ENCODE data around the gene ZNF74. TPM values are rescaled to one million over a fixed set of nuclear protein-coding genes. Genes with fewer than 3 reads are reported as not detected.

Gene ZNF74
- total RNA-seq, 4 donors from 2014 or later: 9.8 to 15.0 (median 12.0) TPM

DNA sequence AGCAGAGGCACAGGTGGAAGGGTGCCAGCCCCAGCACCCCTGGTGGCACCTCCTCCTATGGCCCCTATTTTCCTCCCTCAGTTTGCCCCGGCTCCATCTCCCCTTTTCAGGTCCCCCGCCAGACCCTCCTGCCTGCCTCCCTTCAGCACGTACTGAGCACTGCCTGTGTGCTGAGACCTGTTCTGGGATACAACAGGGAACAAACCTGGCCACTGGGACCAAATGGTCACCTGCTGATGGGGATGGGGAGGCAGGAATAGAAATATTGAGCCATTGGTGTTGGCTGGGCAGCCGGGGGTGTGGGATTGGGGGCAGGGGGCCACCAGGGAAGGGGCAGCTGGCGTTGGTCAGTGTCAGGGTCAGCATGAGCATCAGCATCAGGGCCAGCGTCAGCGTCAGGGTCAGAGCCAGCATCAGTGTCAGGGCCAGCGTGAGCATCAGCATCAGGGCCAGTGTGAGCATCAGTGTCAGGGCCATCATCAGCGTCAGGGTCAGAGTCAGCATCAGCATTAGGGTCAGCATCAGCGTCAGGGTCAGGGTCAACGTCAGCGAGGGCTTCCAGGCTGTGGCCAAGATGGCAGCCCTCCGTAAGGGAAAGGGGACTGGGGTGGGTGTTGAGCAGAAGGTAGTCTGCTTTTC is 7.5 kb downstream of the ZNF74 start:
- Histone ChIP-seq H3K27ac (no peak overlapping the region), H3K4me3 (replicated peaks in 1 of 3) (no peak overlapping the region), H3K9me3 (no peaks in the 10 kb centered on the region), H3K27me3 (no peaks in the 10 kb centered on the region), H3K4me1 (peaks cover 4 to 18% of the 10 kb centered on the region in 2 donors), H3K36me3 (peaks cover 10 to 11% of the 10 kb centered on the region in 2 donors)
- no peak for DNase-seq
- 85 to 88% methylated on average over 10 to 13 of the region's 13 CpGs for WGBS, 2 donors
- TF ChIP-seq, protein P1, sequence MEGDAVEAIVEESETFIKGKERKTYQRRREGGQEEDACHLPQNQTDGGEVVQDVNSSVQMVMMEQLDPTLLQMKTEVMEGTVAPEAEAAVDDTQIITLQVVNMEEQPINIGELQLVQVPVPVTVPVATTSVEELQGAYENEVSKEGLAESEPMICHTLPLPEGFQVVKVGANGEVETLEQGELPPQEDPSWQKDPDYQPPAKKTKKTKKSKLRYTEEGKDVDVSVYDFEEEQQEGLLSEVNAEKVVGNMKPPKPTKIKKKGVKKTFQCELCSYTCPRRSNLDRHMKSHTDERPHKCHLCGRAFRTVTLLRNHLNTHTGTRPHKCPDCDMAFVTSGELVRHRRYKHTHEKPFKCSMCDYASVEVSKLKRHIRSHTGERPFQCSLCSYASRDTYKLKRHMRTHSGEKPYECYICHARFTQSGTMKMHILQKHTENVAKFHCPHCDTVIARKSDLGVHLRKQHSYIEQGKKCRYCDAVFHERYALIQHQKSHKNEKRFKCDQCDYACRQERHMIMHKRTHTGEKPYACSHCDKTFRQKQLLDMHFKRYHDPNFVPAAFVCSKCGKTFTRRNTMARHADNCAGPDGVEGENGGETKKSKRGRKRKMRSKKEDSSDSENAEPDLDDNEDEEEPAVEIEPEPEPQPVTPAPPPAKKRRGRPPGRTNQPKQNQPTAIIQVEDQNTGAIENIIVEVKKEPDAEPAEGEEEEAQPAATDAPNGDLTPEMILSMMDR (IDR thresholded peaks at IDR 0.05): no peak
- no peak for TF ChIP-seq POLR2A (IDR thresholded peaks at IDR 0.05)
- intact Hi-C loops (cut with DNase I): no loop called here

DNA sequence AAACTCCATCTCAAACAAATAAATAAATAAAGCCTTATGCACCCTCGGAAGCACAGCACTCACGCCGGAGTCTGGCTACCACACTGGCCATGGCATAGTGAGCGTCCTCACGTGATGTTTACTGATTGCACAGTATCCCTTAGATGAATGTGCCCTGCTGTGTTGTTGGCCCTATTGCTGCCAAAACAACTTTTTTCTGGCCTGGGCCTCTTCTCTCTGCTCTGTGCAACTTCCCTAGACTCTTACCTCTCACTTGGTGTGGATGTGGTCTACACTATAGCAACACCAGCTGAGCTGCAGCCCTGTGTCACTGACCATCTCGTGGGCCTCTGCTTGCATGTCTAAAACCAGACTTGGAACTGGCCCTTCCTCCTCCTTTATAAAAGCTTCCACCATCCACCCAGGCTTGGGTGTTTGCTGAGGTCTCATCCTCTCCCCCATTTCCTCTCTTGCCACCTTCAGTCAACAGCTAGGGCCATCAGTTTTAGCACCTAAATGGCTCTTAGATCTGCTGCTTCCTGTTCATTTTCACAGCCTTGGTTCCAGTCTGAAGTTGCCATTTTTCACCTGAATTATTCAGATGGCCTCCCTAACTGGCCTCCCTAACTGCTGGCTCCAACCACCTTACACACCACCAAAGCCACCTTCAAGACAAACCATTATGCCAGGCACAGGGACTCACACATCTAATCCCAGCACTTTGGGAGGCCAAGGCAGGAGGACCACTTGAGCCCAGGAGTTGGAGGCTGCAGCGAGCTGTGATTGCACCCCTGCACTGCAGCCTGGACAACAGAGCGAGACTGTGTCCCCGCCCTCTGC is 9.2 kb downstream of the ZNF74 start:
- no peak overlapping the region for H3K27ac ChIP-seq
- DNase-seq: no peak
- TF ChIP-seq POLR2A (IDR thresholded peaks at IDR 0.05): no peak
- TF ChIP-seq, protein P1 (IDR thresholded peaks at IDR 0.05): no peak
- H3K27me3 ChIP-seq: no peaks in the 10 kb centered on the region
- H3K4me1 ChIP-seq: peaks cover 4 to 18% of the 10 kb centered on the region in 2 donors
- no peaks in the 10 kb centered on the region for H3K9me3 ChIP-seq
- WGBS, 2 donors: 96 to 97% methylated on average over 9 of the region's 9 CpGs
- H3K36me3 ChIP-seq: peaks cover 12 to 18% of the 10 kb centered on the region in 2 donors
- no peak overlapping the region for H3K4me3 ChIP-seq (replicated peaks in 1 of 3)
- intact Hi-C loops (cut with DNase I): no loop called here

DNA sequence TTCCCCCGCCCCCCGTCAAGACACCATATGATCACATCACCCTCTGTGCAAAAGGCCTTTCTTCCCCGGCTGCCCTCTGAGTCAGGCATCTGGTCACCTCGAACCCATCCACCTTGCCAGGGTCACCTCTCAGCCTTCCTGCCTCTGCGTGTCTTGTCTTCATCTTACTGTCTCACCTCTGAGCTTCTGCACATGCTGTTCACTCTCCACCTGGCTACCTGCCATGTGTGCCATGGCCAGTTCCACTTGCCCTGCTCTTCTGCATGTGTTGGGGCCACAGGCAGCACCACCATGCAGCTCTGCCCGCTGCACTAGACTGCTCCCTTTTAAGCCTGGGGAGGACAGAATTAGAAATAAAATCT is 9.8 kb downstream of the ZNF74 start:
- DNase-seq: no peak
- intact Hi-C loops (cut with DNase I): no loop called here
- Histone ChIP-seq H3K27ac (no peak overlapping the region), H3K36me3 (peaks cover 12 to 18% of the 10 kb centered on the region in 2 donors), H3K4me3 (replicated peaks in 1 of 3) (no peak overlapping the region), H3K27me3 (no peaks in the 10 kb centered on the region), H3K4me1 (peaks cover 4 to 18% of the 10 kb centered on the region in 2 donors), H3K9me3 (no peaks in the 10 kb centered on the region)
- TF ChIP-seq POLR2A (IDR thresholded peaks at IDR 0.05): no peak
- TF ChIP-seq, protein P1 (IDR thresholded peaks at IDR 0.05): no peak
- WGBS, 2 donors: 97 to 98% methylated on average over 6 of the region's 6 CpGs

DNA sequence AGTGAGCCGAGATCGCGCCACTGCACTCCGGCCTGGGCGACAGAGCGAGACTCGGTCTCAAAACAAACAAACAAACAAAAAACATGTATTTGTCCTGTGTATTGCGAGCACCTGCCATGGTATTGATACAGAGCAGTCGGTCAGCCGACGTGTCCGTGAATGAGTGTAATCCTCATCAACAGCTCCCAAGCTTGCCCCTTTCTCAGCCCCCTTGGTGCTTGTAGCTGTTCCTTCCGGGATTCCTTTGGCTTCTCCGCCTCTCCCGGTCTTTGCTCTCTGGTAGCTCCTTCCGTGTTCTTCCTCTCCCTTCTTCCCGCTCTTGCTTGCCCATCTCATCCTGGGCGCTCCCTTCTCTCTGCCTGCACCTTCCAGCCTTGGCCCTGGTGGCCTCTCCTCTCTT is 10.9 kb downstream of the ZNF74 start:
- 96% methylated on average over 18 of the region's 18 CpGs for WGBS, 2 donors
- peaks cover 4 to 17% of the 10 kb centered on the region in 2 donors for H3K4me1 ChIP-seq
- H3K9me3 ChIP-seq: no peaks in the 10 kb centered on the region
- no peak for TF ChIP-seq POLR2A (IDR thresholded peaks at IDR 0.05)
- H3K27me3 ChIP-seq: no peaks in the 10 kb centered on the region
- no peak overlapping the region for H3K4me3 ChIP-seq (replicated peaks in 1 of 3)
- H3K27ac ChIP-seq: no peak overlapping the region
- no peak for DNase-seq
- intact Hi-C loops (cut with DNase I): no loop called here
- H3K36me3 ChIP-seq: peaks cover 12 to 18% of the 10 kb centered on the region in 2 donors

DNA sequence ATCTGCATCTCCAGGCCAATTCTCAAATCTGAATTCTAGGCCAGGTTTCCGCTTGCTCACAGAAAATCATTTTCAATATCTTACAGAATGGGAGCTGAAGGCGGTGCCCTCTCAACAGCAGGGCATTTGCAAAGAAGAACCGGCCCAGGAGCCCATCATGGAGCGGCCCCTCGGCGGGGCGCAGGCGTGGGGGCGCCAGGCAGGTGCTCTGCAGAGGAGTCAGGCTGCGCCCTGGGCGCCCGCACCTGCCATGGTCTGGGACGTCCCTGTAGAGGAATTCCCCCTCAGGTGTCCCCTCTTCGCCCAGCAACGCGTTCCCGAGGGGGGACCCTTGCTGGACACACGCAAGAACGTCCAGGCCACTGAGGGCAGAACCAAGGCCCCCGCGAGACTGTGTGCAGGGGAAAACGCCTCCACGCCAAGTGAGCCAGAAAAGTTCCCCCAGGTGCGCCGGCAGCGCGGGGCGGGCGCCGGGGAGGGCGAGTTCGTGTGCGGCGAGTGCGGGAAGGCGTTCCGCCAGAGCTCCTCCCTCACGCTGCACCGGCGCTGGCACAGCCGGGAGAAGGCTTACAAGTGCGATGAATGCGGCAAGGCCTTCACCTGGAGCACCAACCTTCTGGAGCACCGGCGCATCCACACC is 11.5 kb downstream of the ZNF74 start:
- Histone ChIP-seq H3K9me3 (no peaks in the 10 kb centered on the region), H3K4me1 (peaks cover 4 to 12% of the 10 kb centered on the region in 2 donors), H3K27me3 (no peaks in the 10 kb centered on the region), H3K4me3 (replicated peaks in 1 of 3) (no peak overlapping the region), H3K27ac (no peak overlapping the region), H3K36me3 (peaks cover 12 to 18% of the 10 kb centered on the region in 2 donors)
- TF ChIP-seq POLR2A (IDR thresholded peaks at IDR 0.05): no peak
- TF ChIP-seq, protein P1 (IDR thresholded peaks at IDR 0.05): no peak
- DNase-seq: no peak
- WGBS, 2 donors: 96% methylated on average over 36 to 45 of the region's 45 CpGs
- intact Hi-C loops (cut with DNase I): no loop called here
